Central memory CD8-positive, alpha-beta T cell (primary cell): ENCODE results near the gene CSTA.

Source experiments
- ATAC-seq: fragments of 150-1000 bp; cut with Tn5 transposase; replicated peaks from 2 replicates; pipeline ENCODE4 v1.10.0; 2022; ENCODE audit warnings: mild to moderate bottlenecking, moderate FRiP score, moderate number of reproducible peaks; ENCODE audit not compliant: poor library complexity, severe bottlenecking; ENCODE audit errors: extremely low read depth
- DNase-seq, 2 donors: peaks; one replicate each; pipeline ENCODE4 v3.0.0; 2021; ENCODE audit warnings: low spot score in 2 of 2
- H3K27ac Mint-ChIP-seq: one replicate; pipeline ENCODE4 v1.8.0; 2022; ENCODE audit warnings: low read depth, mild to moderate bottlenecking, moderate library complexity, mixed read lengths
- H3K27me3 Mint-ChIP-seq: one replicate; pipeline ENCODE4 v1.8.0; 2022; ENCODE audit warnings: mixed read lengths
- H3K36me3 Mint-ChIP-seq: one replicate; pipeline ENCODE4 v1.8.0; 2022; ENCODE audit warnings: mild to moderate bottlenecking, moderate library complexity, mixed read lengths; ENCODE audit not compliant: insufficient read depth
- H3K4me1 Mint-ChIP-seq: one replicate; pipeline ENCODE4 v1.8.0; 2022; ENCODE audit warnings: mixed read lengths
- H3K4me3 Mint-ChIP-seq: one replicate; pipeline ENCODE4 v1.8.0; 2022; ENCODE audit warnings: mild to moderate bottlenecking, moderate library complexity, mixed read lengths
- H3K9me3 Mint-ChIP-seq: one replicate; pipeline ENCODE4 v1.8.0; 2022; ENCODE audit warnings: mixed read lengths

The CSTA gene

DNA sequence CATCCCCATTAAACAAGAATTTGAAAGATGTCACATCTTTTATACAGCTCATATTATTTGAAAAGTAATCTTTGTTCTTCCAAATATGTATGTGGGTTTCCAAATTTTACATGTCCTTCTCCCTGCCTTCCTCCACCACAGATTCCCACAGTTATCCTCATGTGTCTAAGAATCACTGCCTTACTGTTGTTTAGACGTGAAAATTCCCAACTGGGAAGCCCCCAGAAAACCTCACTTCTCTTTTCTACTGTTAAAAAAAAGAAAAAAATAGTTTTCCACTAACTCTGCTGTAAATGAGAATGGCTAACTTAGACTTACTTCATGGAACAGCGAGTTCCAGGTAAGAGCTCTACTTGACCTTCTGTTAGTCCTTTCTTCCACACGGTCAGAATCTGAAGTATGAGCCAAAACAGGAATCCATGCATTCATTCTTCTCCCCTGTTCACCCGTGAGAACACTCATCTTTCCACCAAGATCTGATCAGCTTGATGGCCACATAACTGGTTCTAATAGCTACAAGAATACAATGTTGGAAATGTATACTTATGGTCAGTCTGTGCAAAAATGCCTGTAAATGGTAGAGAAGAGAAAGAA, 17.9 kb upstream of the CSTA start:
- H3K27ac Mint-ChIP-seq: no peak overlapping the region
- H3K27me3 Mint-ChIP-seq: no peaks in the 10 kb centered on the region
- DNase-seq (no peak), ATAC-seq (no peak)
- H3K4me3 Mint-ChIP-seq: no peak overlapping the region
- no peaks in the 10 kb centered on the region for H3K4me1 Mint-ChIP-seq
- no peaks in the 10 kb centered on the region for H3K9me3 Mint-ChIP-seq
- H3K36me3 Mint-ChIP-seq: no peaks in the 10 kb centered on the region

DNA sequence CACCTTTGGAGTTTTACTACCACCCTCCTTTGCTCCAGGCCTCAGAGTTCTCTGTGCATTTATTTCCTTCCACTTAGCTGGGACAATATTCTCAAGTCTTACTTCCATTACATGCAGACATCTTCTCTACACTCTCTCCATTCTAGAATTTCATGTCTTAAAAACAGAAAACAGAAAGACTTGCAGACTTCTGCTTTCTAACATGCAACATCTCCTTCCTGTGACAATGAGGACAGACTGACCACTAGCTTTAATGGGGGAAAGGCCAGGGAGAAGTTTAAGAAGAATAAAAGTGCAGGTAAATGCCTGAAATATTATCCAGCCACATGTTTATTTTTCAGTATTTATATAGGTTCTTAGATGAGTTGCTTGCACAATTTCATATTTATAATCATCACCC, 17.1 kb upstream of the CSTA start:
- Mint-ChIP-seq H3K27me3 (peaks cover 7% of the 10 kb centered on the region), H3K9me3 (no peaks in the 10 kb centered on the region), H3K36me3 (no peaks in the 10 kb centered on the region), H3K4me3 (no peak overlapping the region), H3K27ac (no peak overlapping the region), H3K4me1 (peaks cover 3% of the 10 kb centered on the region)
- DNase-seq: no peak
- ATAC-seq: no peak

DNA sequence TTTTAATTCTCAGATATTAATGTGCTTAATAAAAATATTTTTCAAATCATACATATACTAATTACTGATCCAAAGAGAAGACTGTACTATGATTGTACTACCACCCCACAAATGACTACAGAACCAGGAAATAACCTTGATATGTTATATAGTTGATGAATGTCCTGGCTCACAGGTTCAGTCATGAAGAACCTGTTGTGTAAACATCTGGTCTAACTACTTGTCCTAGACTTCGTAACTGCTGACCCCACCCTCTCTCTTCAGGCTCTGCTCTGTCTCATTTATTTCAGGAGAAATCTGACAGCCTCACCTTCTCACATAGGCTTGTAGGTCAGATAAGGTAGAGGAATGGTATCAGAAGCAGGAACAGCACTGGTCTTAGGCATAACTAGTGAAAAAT, 14.7 kb upstream of the CSTA start:
- Mint-ChIP-seq H3K4me1 (peaks cover 5% of the 10 kb centered on the region), H3K27ac (no peak overlapping the region), H3K4me3 (no peak overlapping the region), H3K36me3 (no peaks in the 10 kb centered on the region), H3K9me3 (no peaks in the 10 kb centered on the region), H3K27me3 (peaks cover 16% of the 10 kb centered on the region)
- no peak for DNase-seq
- no peak for ATAC-seq

DNA sequence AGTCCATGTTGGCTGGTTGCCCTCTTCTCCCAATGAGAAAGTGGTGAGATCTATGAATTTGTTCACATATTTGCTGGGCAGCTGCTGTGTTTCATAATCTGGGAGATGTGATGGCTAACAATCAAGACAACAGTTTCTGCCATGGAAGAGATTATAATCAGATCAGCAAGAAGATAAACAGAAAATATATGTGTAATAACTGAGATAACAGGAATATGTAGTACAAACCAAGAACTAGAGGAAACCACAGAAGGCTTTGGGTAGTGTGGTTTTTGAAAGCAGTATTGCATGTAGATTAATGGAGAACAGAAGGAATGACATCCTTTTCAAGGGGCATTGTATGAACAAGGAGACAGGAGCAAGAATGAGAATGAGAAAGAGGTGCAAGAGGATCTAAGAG, 12.2 kb upstream of the CSTA start:
- ATAC-seq (no peak), DNase-seq (no peak)
- no peak overlapping the region for H3K27ac Mint-ChIP-seq
- no peak overlapping the region for H3K4me3 Mint-ChIP-seq
- no peaks in the 10 kb centered on the region for H3K36me3 Mint-ChIP-seq
- H3K9me3 Mint-ChIP-seq: no peaks in the 10 kb centered on the region
- peaks cover 5% of the 10 kb centered on the region for H3K4me1 Mint-ChIP-seq
- peaks cover 31% of the 10 kb centered on the region for H3K27me3 Mint-ChIP-seq

DNA sequence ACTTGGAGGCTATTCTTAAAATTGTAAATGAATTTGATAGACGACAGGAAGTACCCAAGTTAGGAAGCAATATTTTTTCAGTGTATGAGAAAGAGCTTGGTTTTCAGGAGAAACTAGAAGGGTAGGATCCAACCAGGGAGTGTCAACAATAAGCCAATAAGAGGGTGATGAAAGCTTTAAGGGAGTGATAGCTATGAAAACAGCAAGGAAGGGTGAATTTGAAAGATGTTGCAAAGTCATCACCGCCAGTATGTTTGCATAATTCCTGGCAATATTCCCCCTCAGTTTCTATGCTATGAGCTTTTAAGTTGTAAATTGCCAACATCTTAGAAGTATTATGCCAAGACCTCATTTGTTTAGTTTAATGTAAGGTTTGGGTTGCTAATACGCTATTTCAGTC, 11.8 kb upstream of the CSTA start:
- Mint-ChIP-seq H3K4me1 (peaks cover 5% of the 10 kb centered on the region), H3K27me3 (peaks cover 34% of the 10 kb centered on the region), H3K9me3 (no peaks in the 10 kb centered on the region), H3K27ac (no peak overlapping the region), H3K36me3 (no peaks in the 10 kb centered on the region), H3K4me3 (no peak overlapping the region)
- DNase-seq (no peak), ATAC-seq (no peak)

DNA sequence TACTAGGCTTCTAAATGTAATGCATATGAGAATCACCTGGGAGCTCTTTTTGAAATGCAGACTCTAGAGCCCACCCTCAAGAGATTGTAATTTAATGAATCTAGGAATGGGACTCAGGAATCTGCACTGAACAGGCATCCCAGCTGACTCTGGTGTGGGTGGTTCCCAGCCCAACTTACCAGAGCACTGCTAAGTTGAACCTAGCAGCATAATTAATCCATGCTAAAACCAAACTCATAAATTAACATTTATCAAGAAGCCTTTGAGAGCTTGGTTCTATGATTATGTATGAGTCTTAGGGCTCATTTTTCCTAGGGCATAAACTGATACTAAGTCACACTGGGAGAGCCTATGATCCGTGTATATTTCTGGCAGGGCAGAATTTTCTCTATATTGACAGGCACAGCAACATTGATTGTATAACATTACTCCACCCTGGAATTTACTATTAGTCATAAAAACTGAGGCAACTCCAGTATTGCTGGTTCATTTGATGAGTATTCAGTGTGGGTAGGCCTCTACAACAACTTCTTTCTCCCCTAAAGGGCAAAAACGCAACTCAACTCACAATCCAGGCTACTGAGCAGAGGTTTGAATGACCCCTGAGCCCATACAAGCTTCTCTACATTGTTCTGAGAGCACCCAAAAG, 10.7 kb upstream of the CSTA start:
- no peak for DNase-seq
- no peak for ATAC-seq

DNA sequence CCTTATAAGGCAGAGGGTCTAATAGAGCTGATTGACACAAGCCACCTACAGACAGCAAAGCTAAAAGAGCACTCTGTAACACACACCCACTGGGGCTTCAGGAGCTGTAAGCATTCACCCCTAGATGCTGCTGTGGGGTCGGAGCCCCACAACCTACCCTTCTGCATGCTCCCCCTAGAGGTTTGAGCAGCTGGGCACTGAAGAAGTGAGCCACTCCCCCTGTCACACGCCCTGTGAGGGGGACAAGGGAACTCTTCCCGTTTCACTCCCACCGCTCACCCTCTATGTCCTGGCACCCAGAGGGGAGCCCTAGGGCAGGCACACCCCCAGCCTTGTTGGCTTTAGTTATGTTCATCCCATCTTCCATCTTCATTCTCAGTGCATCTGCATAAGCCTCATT, 9.4 kb upstream of the CSTA start:
- H3K4me1 Mint-ChIP-seq: peaks cover 5% of the 10 kb centered on the region
- no peak overlapping the region for H3K27ac Mint-ChIP-seq
- no peak overlapping the region for H3K4me3 Mint-ChIP-seq
- H3K27me3 Mint-ChIP-seq: peaks cover 43% of the 10 kb centered on the region
- no peaks in the 10 kb centered on the region for H3K9me3 Mint-ChIP-seq
- no peak for ATAC-seq
- no peak for DNase-seq
- no peaks in the 10 kb centered on the region for H3K36me3 Mint-ChIP-seq

More for the DNA sequence above, 10.7 kb upstream of the CSTA start:
- no peak overlapping the region for H3K27ac Mint-ChIP-seq
- H3K4me3 Mint-ChIP-seq: no peak overlapping the region
- H3K9me3 Mint-ChIP-seq: no peaks in the 10 kb centered on the region
- H3K27me3 Mint-ChIP-seq: peaks cover 43% of the 10 kb centered on the region
- H3K36me3 Mint-ChIP-seq: no peaks in the 10 kb centered on the region
- peaks cover 5% of the 10 kb centered on the region for H3K4me1 Mint-ChIP-seq

DNA sequence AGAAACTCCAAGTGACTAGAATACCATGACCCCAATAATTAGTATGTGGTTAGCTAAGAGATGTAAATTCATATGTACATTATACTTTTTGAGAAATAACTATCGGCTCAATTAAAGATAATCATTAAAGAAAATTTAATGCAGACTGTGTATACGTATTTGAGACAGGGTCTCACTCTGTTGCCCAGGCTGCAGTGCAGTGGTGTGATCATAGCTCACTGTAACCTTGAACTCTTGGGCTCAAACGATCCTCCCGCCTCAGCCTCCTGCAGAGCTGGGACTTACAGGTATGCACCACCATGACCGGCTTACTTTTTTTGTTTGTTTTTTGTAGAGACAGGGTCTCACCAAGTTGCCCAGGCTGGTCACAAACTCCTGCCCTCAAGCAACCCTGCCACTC, 8.7 kb upstream of the CSTA start:
- no peak for ATAC-seq
- Mint-ChIP-seq H3K36me3 (no peaks in the 10 kb centered on the region), H3K4me3 (no peak overlapping the region), H3K27ac (no peak overlapping the region), H3K27me3 (peaks cover 43% of the 10 kb centered on the region), H3K9me3 (no peaks in the 10 kb centered on the region), H3K4me1 (peaks cover 5% of the 10 kb centered on the region)
- DNase-seq: no peak

DNA sequence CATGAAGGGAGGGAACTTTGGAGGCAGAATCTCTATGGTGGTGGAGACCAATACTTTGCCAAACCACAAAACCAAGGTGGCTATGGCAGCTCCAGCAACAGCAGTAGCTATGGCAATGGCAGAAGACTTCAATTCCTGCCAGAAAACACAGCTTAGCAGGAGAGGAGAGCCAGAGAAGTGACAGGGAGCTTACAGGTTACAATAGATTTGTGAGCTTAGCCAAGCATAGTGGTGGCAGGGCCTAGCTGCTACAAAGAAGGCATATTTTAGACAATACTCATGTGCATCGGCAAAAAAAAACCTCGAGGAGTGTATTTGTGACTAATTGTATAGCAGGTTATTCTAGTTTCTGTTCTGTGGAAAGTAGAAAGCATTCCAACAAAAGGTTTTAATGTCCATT, 6.4 kb upstream of the CSTA start:
- H3K9me3 Mint-ChIP-seq: no peaks in the 10 kb centered on the region
- no peak overlapping the region for H3K4me3 Mint-ChIP-seq
- ATAC-seq (no peak), DNase-seq (no peak)
- no peaks in the 10 kb centered on the region for H3K4me1 Mint-ChIP-seq
- no peaks in the 10 kb centered on the region for H3K36me3 Mint-ChIP-seq
- peaks cover 32% of the 10 kb centered on the region for H3K27me3 Mint-ChIP-seq
- no peak overlapping the region for H3K27ac Mint-ChIP-seq

DNA sequence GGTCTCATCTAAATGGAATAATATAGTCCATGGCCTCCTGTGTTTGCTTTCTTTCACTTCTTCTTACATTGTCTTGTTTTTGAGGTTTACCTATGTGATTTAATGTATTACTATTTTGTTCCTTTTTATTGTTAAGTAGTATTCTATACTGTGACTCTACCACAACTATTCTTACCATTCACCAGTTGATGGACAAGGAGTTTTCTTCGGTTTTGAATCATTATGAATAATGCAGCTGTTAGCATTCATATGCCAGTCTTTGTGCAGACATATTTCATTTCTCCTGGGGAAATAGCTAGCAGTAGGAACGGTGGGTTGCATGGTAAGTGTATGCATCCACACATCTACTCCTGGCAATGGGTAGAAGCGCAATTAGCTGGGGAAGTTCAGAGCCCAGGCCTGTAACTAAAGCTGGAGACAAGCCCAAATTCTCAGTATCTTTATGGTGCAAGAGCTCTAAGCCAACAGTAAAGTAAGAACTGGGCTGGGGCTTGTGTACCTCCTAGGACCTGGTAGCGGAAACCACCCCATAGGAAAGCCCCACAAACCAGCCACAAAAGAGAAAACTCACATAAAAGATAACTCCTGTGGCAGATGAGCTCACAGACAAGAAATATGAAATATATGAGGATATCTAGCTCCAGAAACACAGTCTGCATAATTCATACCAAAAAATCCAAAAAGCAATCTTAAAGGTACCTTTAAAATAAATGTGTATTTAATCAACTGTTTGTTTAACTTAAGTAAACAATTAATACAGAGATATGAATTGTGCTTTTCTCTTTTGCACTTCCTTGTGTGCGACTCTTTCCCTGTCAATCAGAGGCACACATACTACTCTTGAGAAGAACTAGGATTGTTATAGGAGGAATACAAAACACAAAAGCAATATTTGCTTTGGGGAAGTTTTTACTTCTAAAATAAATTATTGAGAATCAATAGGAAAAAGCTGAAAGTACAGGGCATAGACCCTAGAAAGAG, 2.7 kb upstream of the CSTA start:
- Mint-ChIP-seq H3K27ac (no peak overlapping the region), H3K4me1 (no peaks in the 10 kb centered on the region), H3K27me3 (peaks cover 17% of the 10 kb centered on the region), H3K36me3 (no peaks in the 10 kb centered on the region), H3K9me3 (no peaks in the 10 kb centered on the region), H3K4me3 (no peak overlapping the region)
- DNase-seq (no peak), ATAC-seq (peak; percentile 52)

DNA sequence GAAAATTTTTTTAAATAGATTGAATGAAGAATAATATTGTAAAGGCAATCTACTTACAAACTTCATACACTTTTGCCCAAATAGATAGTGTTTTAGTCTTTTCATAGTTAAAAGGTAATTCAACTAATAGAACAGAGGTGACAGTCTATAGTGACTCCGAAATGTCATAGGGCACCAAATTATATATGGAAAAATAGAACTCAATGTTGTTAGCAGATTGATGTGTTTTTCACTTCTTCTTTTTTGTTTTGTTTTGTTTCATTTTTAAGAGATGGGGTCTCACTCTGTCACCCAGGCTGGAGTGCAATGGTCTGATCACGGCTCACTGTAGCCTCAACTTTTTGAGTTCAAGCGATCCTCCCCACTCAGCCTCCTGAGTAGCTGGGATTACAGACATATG, 721 bp downstream of the CSTA start:
- Mint-ChIP-seq H3K4me3 (no peak overlapping the region), H3K9me3 (no peaks in the 10 kb centered on the region), H3K4me1 (no peaks in the 10 kb centered on the region), H3K36me3 (no peaks in the 10 kb centered on the region), H3K27me3 (peaks cover under 1% of the 10 kb centered on the region), H3K27ac (no peak overlapping the region)
- no peak for DNase-seq
- no peak for ATAC-seq

DNA sequence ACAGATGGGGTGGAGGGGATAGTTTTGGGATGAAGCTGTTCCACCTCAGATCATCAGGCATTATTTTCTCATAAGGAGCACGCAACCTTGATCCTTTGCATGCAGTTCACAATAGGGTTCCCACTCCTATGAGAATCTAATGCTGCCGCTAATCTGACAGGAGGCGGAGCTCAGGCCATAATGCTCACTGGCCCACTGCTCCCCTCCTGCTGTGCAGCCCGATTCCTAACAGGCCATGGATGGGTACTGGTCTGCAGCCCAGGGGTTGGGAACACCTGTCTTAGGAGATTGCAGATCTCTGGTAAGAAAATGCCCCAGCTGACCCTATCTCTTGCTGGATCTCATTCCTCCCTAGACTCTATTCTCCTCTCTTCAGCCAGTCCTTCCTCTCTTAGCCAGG, 6.8 kb downstream of the CSTA start:
- Mint-ChIP-seq H3K9me3 (no peaks in the 10 kb centered on the region), H3K36me3 (no peaks in the 10 kb centered on the region), H3K4me1 (no peaks in the 10 kb centered on the region), H3K27me3 (peaks cover 25% of the 10 kb centered on the region), H3K27ac (no peak overlapping the region), H3K4me3 (no peak overlapping the region)
- ATAC-seq (no peak), DNase-seq (no peak)

DNA sequence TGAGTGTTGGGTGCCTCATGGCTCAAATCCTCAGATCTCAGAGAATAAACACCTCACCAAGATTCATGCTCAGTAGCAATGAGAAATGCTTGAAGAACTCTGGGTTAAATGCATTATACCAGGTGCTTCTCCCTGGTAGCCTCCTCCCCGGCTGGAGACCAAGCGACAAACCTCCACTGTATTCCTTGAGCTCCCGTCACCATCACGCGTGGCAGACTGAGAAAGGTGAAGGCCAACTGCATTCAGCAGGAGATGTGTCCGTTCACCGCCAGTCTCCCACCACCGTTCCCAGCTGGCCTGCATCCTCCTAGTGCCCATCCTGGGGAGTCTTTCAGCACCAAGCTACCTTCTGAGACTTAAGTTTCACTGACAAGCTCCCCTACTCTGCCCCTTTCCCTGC, 7.5 kb downstream of the CSTA start:
- no peak overlapping the region for H3K27ac Mint-ChIP-seq
- H3K4me3 Mint-ChIP-seq: no peak overlapping the region
- H3K27me3 Mint-ChIP-seq: peaks cover 25% of the 10 kb centered on the region
- H3K4me1 Mint-ChIP-seq: no peaks in the 10 kb centered on the region
- ATAC-seq (no peak), DNase-seq (no peak)
- no peaks in the 10 kb centered on the region for H3K36me3 Mint-ChIP-seq
- H3K9me3 Mint-ChIP-seq: no peaks in the 10 kb centered on the region
